Measurements from ENCODE around the gene GLRX. TPM values are rescaled to one million over a fixed set of nuclear protein-coding genes. Genes with fewer than 3 reads are reported as not detected.

GLRX gene
- total and polyA plus RNA-seq, 10 of the 15 experiments (the other 5 are each of a cell fraction or from before 2014, with no cell fraction given) = 63.0 to 366 (median 186) TPM

DNA sequence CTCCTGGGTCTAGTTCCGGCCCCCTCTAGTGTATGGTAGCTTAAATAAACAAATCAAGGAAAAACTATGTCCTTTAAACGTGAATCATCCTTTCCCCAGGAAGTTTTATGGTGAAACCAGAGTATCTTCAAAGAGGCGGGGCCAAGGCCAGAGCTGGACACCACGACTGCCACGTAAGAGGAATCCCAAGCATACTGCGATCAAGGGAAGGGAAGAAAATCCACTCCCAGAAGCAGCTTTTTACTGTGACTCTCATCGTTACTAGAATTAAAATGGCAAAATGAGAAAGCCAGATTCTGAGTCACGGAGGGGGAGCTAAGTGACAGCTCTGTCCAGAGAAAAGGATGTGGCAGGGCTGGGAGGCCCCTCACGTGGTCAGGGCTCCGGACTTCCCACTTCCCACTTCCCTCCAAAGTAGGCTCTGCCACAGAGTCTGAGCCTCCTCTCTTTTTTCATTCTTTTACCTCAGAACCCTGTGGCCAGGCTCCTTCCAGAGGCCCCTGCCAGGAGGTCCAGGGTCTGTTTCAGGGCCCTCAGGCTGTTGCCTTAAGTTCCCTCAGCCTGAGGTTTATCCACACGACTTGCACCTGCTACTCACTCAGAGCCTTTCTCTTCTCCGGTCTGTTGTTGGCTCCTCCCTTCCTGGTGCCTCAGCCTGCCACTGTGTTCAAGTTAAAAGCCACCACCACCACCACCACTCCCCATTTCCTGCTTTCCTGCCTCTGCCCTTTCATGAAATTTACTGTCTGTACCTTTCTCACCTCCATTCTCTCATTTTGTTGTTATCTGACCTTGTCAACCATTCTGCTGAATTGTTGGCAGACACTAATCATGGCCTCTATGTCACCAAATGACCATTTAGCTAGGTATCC is 1.4 kb upstream of the GLRX start (continued):
- TF ChIP-seq E4F1 (IDR thresholded peaks at IDR 0.05; ENCODE audit: borderline replicate concordance, partially characterized antibody) (no peak), KLF5 (IDR thresholded peaks at IDR 0.05; ENCODE audit: partially characterized antibody) (no peak), ZZZ3 (IDR thresholded peaks at IDR 0.05; ENCODE audit: control insufficient read depth, insufficient read length, low read depth) (no peak), YY1 (IDR thresholded peaks at IDR 0.05; ENCODE audit: low read depth, low read length) (no peak), USF2 (IDR thresholded peaks at IDR 0.05; ENCODE audit: borderline replicate concordance, low read depth, low read length) (peak; percentile 39; the same call in 1 of the 2 replicates), ATF3 (IDR thresholded peaks at IDR 0.05; ENCODE audit: borderline replicate concordance, extremely low read depth, low read depth, low read length) (no peak), ZBTB40 (IDR thresholded peaks at IDR 0.05; ENCODE audit: borderline replicate concordance) (no peak), SRF (IDR thresholded peaks at IDR 0.05; ENCODE audit: low read depth in 2 of 2, low read length in 2 of 2) (no peak), RBBP5 (conservative IDR thresholded peaks at IDR 0.05) (no peak), TCF7 (IDR thresholded peaks at IDR 0.05; ENCODE audit: borderline replicate concordance) (no peak), FOXK2 (IDR thresholded peaks at IDR 0.05) (no peak), BHLHE40 (IDR thresholded peaks at IDR 0.05; ENCODE audit: borderline replicate concordance in 1 of 2, low read depth in 2 of 2, low read length in 1 of 2) (peak; percentile 56 to 64; a peak in 1 of 4 replicates), NFYB (IDR thresholded peaks at IDR 0.05; ENCODE audit: insufficient read depth, low read depth, low read length) (no peak), ZNF687 (IDR thresholded peaks at IDR 0.05) (peak; percentile 42; the same call in 1 of the 2 replicates), MTA3 (IDR thresholded peaks at IDR 0.05; ENCODE audit: borderline replicate concordance, low read length) (no peak), SMAD5 (IDR thresholded peaks at IDR 0.05; ENCODE audit: low read depth) (0 out of 2 replicates have a peak, but pooled peaks have one; percentile 34)
